ENCODE measurements around the gene POLR2F. TPM values are rescaled to one million over a fixed set of nuclear protein-coding genes. Genes with fewer than 3 reads are reported as not detected.
"Not testable (repeated sequence)": the region's sequence is repeated elsewhere in the genome, so short reads cannot be mapped to it uniquely, and the experiment has no call there.

The POLR2F gene
- total RNA-seq, 4 donors from 2014 or later: 31.7 to 56.1 (median 46.9) TPM

GRCh38 chr22:37951305-37951704 is 2.2 kb upstream of the POLR2F start:
- TF ChIP-seq POLR2A (IDR thresholded peaks at IDR 0.05): no peak
- TF ChIP-seq, protein P1, sequence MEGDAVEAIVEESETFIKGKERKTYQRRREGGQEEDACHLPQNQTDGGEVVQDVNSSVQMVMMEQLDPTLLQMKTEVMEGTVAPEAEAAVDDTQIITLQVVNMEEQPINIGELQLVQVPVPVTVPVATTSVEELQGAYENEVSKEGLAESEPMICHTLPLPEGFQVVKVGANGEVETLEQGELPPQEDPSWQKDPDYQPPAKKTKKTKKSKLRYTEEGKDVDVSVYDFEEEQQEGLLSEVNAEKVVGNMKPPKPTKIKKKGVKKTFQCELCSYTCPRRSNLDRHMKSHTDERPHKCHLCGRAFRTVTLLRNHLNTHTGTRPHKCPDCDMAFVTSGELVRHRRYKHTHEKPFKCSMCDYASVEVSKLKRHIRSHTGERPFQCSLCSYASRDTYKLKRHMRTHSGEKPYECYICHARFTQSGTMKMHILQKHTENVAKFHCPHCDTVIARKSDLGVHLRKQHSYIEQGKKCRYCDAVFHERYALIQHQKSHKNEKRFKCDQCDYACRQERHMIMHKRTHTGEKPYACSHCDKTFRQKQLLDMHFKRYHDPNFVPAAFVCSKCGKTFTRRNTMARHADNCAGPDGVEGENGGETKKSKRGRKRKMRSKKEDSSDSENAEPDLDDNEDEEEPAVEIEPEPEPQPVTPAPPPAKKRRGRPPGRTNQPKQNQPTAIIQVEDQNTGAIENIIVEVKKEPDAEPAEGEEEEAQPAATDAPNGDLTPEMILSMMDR (IDR thresholded peaks at IDR 0.05): no peak
- no peak overlapping the region for H3K4me3 ChIP-seq
- WGBS, 2 donors: 50 to 51% methylated on average over 8 of the region's 8 CpGs
- peaks cover 0 to 4% (median 0%) of the 10 kb centered on the region in 3 donors for H3K36me3 ChIP-seq
- DNase-seq: no peak
- H3K9me3 ChIP-seq: no peaks in the 10 kb centered on the region
- no peak overlapping the region for H3K27ac ChIP-seq
- no peaks in the 10 kb centered on the region for H3K27me3 ChIP-seq
- intact Hi-C loops (cut with DNase I): no loop called here
- H3K4me1 ChIP-seq: peaks cover 16 to 38% (median 21%) of the 10 kb centered on the region in 3 donors

- intact Hi-C loops (cut with DNase I); DNase-seq: not testable (repeated sequence)
Measured at GRCh38 chr22:37952629-37953028, 870 bp upstream of the POLR2F start.

GRCh38 chr22:37953062-37953436 is 450 bp upstream of the POLR2F start:
- H3K36me3 ChIP-seq: peaks cover 0 to 21% (median 3%) of the 10 kb centered on the region in 3 donors
- TF ChIP-seq POLR2A (IDR thresholded peaks at IDR 0.05): no peak
- TF ChIP-seq, protein P1 (IDR thresholded peaks at IDR 0.05): no peak
- intact Hi-C loops (cut with DNase I): no loop called here
- no peaks in the 10 kb centered on the region for H3K27me3 ChIP-seq
- H3K4me1 ChIP-seq: peaks cover 16 to 38% (median 21%) of the 10 kb centered on the region in 3 donors
- peak overlapping the region in 3 of 4 donors; percentile 72 to 89 (median 85) for H3K27ac ChIP-seq
- H3K9me3 ChIP-seq: no peaks in the 10 kb centered on the region
- no peak for DNase-seq
- peak overlapping the region; percentile 79 to 99 (median 92) for H3K4me3 ChIP-seq
- WGBS, 2 donors: 0 to 2% methylated on average over 5 to 10 of the region's 13 CpGs

More at GRCh38 chr22:37952629-37953028, 870 bp upstream of the POLR2F start:
- WGBS, 2 donors: 7% methylated on average over 15 of the region's 20 CpGs; no CpG with 5 or more reads in 1 of the 2 donors
- H3K9me3 ChIP-seq, H3K27me3 ChIP-seq: not testable (repeated sequence)
- Histone ChIP-seq H3K4me1 (peaks cover 16 to 38% (median 21%) of the 10 kb centered on the region in 3 donors), H3K36me3 (peaks cover 0 to 17% (median 0%) of the 10 kb centered on the region in 3 donors), H3K4me3 (peak overlapping the region; percentile 79 to 99 (median 92)), H3K27ac (peak overlapping the region in 3 of 4 donors; percentile 72 to 89 (median 85))

DNA sequence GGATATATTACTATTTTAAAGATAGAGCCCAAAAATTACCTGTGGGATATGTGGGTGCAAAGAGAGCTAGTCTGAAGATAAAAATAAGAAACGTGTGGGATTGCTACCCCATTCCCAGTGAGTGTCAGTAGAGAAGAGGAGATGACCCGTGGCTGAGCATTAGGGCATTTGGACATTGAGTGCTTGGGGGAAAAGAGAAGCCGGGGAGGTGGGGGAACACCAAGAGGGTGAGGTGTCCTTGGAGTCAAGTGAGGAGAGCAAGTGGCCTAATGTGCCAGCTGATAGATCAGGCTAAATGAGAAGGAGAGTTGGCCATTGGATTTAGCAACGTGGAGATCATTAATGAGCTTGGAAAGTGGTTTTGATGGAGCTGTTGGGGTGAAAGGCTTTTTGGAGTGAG is 1.2 kb downstream of the POLR2F start:
- peaks cover 10 to 38% (median 10%) of the 10 kb centered on the region in 3 donors for H3K36me3 ChIP-seq
- no peak for DNase-seq
- H3K9me3 ChIP-seq: no peaks in the 10 kb centered on the region
- H3K27me3 ChIP-seq: no peaks in the 10 kb centered on the region
- no peak overlapping the region for H3K27ac ChIP-seq
- peaks cover 16 to 38% (median 21%) of the 10 kb centered on the region in 3 donors for H3K4me1 ChIP-seq
- 64 to 66% methylated on average over 4 of the region's 4 CpGs for WGBS, 2 donors
- intact Hi-C loops (cut with DNase I): no loop called here
- peak overlapping the region in 3 of 4 donors; percentile 79 to 99 (median 90) for H3K4me3 ChIP-seq
- TF ChIP-seq, protein P1 (IDR thresholded peaks at IDR 0.05): no peak
- TF ChIP-seq POLR2A (IDR thresholded peaks at IDR 0.05): no peak

DNA sequence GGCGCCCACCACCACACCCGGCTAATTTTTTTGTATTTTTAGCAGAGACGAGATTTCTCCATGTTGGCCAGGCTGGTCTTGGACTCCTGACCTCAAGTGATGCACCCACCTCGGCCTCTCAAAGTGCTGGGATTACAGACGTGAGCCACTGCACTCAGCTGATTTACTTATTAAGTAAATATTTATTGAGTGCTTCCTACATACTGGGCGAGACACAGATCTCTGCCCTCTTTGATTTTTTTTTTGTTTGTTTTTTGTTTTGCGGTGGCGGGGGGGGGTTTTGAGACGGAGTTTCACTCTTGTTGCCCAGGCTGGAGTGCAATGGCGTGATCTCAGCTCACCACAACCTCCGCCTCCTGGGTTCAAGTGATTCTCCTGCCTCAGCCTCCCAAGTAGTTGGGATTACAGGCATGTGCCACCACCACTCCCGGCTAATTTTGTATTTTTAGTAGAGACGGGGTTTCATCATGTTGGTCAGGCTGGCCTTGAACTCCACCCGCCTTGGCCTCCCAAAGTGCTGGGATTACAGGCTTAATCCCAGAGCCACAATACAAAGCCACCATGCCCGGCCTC is 2.4 kb downstream of the POLR2F start:
- Histone ChIP-seq H3K4me1 (peaks cover 16 to 38% (median 21%) of the 10 kb centered on the region in 3 donors), H3K36me3 (peaks cover 12 to 50% (median 19%) of the 10 kb centered on the region in 3 donors)
- H3K4me3 ChIP-seq; intact Hi-C loops (cut with DNase I); H3K27ac ChIP-seq; H3K27me3 ChIP-seq; DNase-seq; H3K9me3 ChIP-seq: not testable (repeated sequence)
- WGBS, 2 donors: 72 to 83% methylated on average over 14 to 15 of the region's 15 CpGs

- H3K27me3 ChIP-seq: no peaks in the 10 kb centered on the region
- peaks cover 21 to 63% (median 31%) of the 10 kb centered on the region in 3 donors for H3K36me3 ChIP-seq
- TF ChIP-seq, protein P1 (IDR thresholded peaks at IDR 0.05): no peak
- TF ChIP-seq POLR2A (IDR thresholded peaks at IDR 0.05): no peak
- peaks cover 16 to 35% (median 18%) of the 10 kb centered on the region in 3 donors for H3K4me1 ChIP-seq
- H3K4me3 ChIP-seq: no peak overlapping the region
- no peaks in the 10 kb centered on the region for H3K9me3 ChIP-seq
- intact Hi-C loops (cut with DNase I): no loop called here
- no peak for DNase-seq
- WGBS, 2 donors: 82 to 87% methylated on average over 4 of the region's 4 CpGs
- no peak overlapping the region for H3K27ac ChIP-seq
Measured at GRCh38 chr22:37957232-37957631, 3.7 kb downstream of the POLR2F start.

All from esophagus squamous epithelium (tissue), 5 donors.